PC-3 (cell line): ENCODE data around the gene GPN1. TPM values are rescaled to one million over a fixed set of nuclear protein-coding genes. Genes with fewer than 3 reads are reported as not detected.
A peak's percentile ranks its signal among the peaks of the same experiment; 100 is the strongest.
"Not testable (repeated sequence)": the region's sequence is repeated elsewhere in the genome, so short reads cannot be mapped to it uniquely, and the experiment has no call there.

Experiments used
- ATAC-seq: fragments of 200-7000 bp; cut with Tn5 transposase; 2 replicates; pipeline ENCODE4 v1.9.1; 2020; ENCODE audit warnings: mild to moderate bottlenecking, moderate library complexity
- BruUV-seq: library from RNA; stranded (reverse); fragments of 400-500 nt; replicated peaks from 2 replicates; lab custom pipeline; 2021; lab: Mats Ljungman, UMichigan
- CTCF ChIA-PET: fragments of 300-600 bp; sonication (Branson Sonifier 250); formaldehyde crosslinking; loops from one replicate; lab custom pipeline; 2022; ENCODE audit warnings: antibody characterized with exemption; lab: Charles Lee
- POLR2A ChIA-PET: fragments of 300-600 bp; sonication (Branson Sonifier 250); formaldehyde crosslinking; loops from one replicate; lab custom pipeline; 2022; ENCODE audit warnings: antibody characterized with exemption; ENCODE audit not compliant: unreplicated experiment; lab: Charles Lee
- DNase-seq: peaks from one replicate; pipeline ENCODE4 v3.0.0-alpha.2; 2015
- H2AFZ ChIP-seq: fragments of 300-600 bp; sonication (generic); 2 replicates; pipeline ENCODE4 v1.6.0; 2016; ENCODE audit warnings: antibody characterized with exemption, low read length
- H3F3A ChIP-seq: fragments of 300-600 bp; sonication (generic); one replicate; pipeline ENCODE4 v1.6.0; 2017; ENCODE audit warnings: antibody characterized with exemption, low read length, control low read depth, mild to moderate bottlenecking; ENCODE audit not compliant: unreplicated experiment
- H3K27ac ChIP-seq: fragments of 300-600 bp; sonication (generic); 2 replicates; pipeline ENCODE4 v1.5.1; 2016; ENCODE audit warnings: mild to moderate bottlenecking, low read length
- H3K27me3 ChIP-seq: fragments of 300-600 bp; sonication (generic); 2 replicates; pipeline ENCODE4 v1.6.1; 2016; ENCODE audit warnings: low read length, mixed read lengths
- H3K36me3 ChIP-seq: fragments of 300-600 bp; sonication (generic); 2 replicates; pipeline ENCODE4 v1.6.1; 2016; ENCODE audit warnings: low read depth, mixed run types, low read length, mixed read lengths
- H3K4me1 ChIP-seq: fragments of 300-600 bp; sonication (generic); 2 replicates; pipeline ENCODE4 v1.5.1; 2016; ENCODE audit warnings: low read length; ENCODE audit not compliant: insufficient read depth
- H3K4me2 ChIP-seq: fragments of 300-600 bp; sonication (generic); 2 replicates; pipeline ENCODE4 v1.6.0; 2016; ENCODE audit warnings: low read length
- H3K4me3 ChIP-seq: fragments of 300-600 bp; sonication (generic); 2 replicates; pipeline ENCODE4 v1.5.1; 2016; ENCODE audit warnings: mild to moderate bottlenecking, low read length, mixed read lengths
- H3K79me2 ChIP-seq: fragments of 300-600 bp; sonication (generic); 2 replicates; pipeline ENCODE4 v1.6.1; 2017; ENCODE audit warnings: low read length, mixed read lengths
- H3K9ac ChIP-seq: fragments of 300-600 bp; sonication (generic); 2 replicates; pipeline ENCODE4 v1.6.0; 2016; ENCODE audit warnings: mild to moderate bottlenecking, low read length
- H3K9me2 ChIP-seq: fragments of 300-600 bp; sonication (generic); replicated peaks from 2 replicates; pipeline ENCODE4 v1.6.1; 2016; ENCODE audit warnings: mixed run types, low read length, mixed read lengths
- H3K9me3 ChIP-seq: fragments of 300-600 bp; sonication (generic); 2 replicates; pipeline ENCODE4 v1.6.1; 2016; ENCODE audit warnings: low read length, mixed read lengths
- H4K20me1 ChIP-seq: fragments of 300-600 bp; sonication (generic); 2 replicates; pipeline ENCODE4 v1.6.1; 2016; ENCODE audit warnings: low read length, mixed read lengths
- CTCF ChIP-seq: fragments of 300-600 bp; sonication (generic); conservative IDR thresholded peaks from 2 replicates; pipeline ENCODE4 v1.5.1; 2017; ENCODE audit warnings: antibody characterized with exemption, low read depth, mild to moderate bottlenecking, low read length
- EZH2 ChIP-seq: fragments of 300-600 bp; sonication (generic); IDR thresholded peaks from one replicate; pipeline ENCODE4 v1.6.1; 2017; ENCODE audit warnings: antibody characterized with exemption, mild to moderate bottlenecking, low read length; ENCODE audit not compliant: unreplicated experiment
- EZH2phosphoT487 ChIP-seq: fragments of 300-600 bp; sonication (generic); IDR thresholded peaks from 2 replicates; pipeline ENCODE4 v1.6.1; 2018; ENCODE audit warnings: mild to moderate bottlenecking, antibody characterized with exemption, low read length, borderline replicate concordance
- intact Hi-C: fragments of 100-400 bp; cut with micrococcal nuclease; formaldehyde crosslinking; loops from 2 replicates; pipeline ENCODE4 v1.9.0; 2023
- total RNA-seq: library from RNA; depleted of rRNA; stranded (reverse); fragments of >200 nt; gene quantifications from 2 replicates; pipeline ENCODE4 v1.2.3, GENCODE V29; 2014

GPN1 gene
- total RNA-seq, 1 experiment from 2014 or later, result 46.8 TPM

DNA sequence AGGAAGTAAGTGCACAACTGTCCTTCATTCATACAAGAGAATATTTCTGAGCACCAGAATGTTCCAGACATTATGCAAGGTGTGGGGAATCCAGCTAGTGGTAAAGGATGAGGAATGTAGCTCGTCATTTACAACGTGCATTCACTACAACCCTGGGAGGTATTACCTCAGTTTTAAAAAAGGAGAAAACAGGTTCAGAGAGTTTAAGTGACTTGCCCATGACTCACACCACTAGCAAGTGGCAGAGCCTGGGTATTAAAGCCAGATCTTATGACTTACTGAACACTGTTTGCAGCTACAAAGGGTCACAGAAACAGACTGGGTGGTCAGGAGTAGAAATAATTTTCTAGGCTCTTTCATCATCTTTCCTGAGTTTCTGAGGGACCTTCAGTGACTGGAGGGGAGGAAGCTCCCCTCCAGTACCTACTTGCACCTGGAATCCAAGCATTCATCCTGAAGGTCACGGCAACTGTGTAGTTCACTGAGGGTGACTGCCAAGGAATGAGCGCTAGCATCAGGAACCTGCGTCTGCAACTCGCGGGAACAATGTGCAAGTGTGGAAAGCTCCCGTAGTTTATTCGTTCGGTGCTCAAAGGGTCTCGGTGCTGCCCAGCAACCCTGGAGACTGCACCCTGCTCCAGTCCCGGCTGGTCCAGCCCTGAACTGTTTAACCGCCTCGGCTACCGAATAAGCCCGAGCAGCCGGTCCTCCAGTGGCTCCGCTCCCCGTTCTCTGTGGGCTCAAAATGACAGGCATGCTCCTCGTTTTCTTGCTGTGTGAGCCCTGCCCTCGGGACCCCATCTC lies 685 bp upstream of the GPN1 start:
- Histone ChIP-seq H2AFZ (peak overlapping the region; percentile 90), H3K4me2 (peak overlapping the region; percentile 97), H3K4me1 (peaks cover 25% of the 10 kb centered on the region), H4K20me1 (no peaks in the 10 kb centered on the region), H3K27me3 (no peaks in the 10 kb centered on the region), H3K9ac (peak overlapping the region; percentile 94), H3K27ac (peak overlapping the region; percentile 92), H3K79me2 (peaks cover 35% of the 10 kb centered on the region), H3K9me3 (no peaks in the 10 kb centered on the region), H3K4me3 (peak overlapping the region; percentile 87), H3K9me2 (peaks cover 3% of the 10 kb centered on the region; the same call in 1 of the 2 replicates), H3K36me3 (peaks cover 21% of the 10 kb centered on the region), H3F3A (no peaks in the 10 kb centered on the region)
- BruUV-seq, result TSS peak; percentile 77
- DNase-seq (peak; percentile 94), ATAC-seq (peak; percentile 74)
- intact Hi-C loops, result loop anchor here (1.0 to 2.0 kb wide), 3 partner anchors 77 to 219 kb away; partner anchors contain the start of genes IFT172 and PPM1G
- CTCF ChIA-PET, result interaction anchor here (0.6 to 0.8 kb wide), 2 partner anchors 24 to 55 kb away, joined by 3 to 5 read pairs; no protein-coding TSS in a partner anchor
- TF ChIP-seq EZH2 (no peak), EZH2phosphoT487 (no peak), CTCF (no peak)
- POLR2A ChIA-PET, result interaction anchor here (0.5 to 1.2 kb wide), 4 partner anchors 54 to 203 kb away, joined by 3 to 4 read pairs (median 3); no protein-coding TSS in a partner anchor

DNA sequence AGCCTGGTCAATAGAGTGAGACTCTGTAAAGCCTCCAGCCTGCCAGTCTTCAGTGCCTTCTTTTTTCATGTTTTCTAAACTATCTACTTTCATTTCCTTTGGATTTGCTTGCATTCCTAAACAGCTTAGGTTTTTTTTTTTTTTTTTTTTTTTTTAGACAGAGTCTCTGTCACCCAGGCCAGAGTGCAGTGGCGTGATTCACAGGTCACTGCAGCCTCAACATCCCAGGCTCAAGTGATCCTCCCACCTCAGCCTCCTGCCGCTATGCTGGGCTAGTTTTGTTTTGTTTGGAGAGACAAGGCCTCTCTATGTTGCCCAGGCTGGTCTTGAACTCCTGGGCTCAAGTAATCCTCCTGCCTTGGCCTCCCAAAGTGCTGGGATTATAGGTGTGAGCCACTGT lies 1.4 kb downstream of the GPN1 start:
- POLR2A ChIA-PET, intact Hi-C loops, H3K27ac ChIP-seq, H2AFZ ChIP-seq, H4K20me1 ChIP-seq, H3K4me3 ChIP-seq, DNase-seq, BruUV-seq, H3K4me2 ChIP-seq, CTCF ChIA-PET, ATAC-seq, H3K27me3 ChIP-seq, H3K9ac ChIP-seq, H3K9me3 ChIP-seq, H3F3A ChIP-seq, H3K9me2 ChIP-seq: not testable (repeated sequence)
- H3K4me1 ChIP-seq, result peaks cover 23% of the 10 kb centered on the region
- H3K79me2 ChIP-seq, result peaks cover 35% of the 10 kb centered on the region
- peaks cover 32% of the 10 kb centered on the region for H3K36me3 ChIP-seq

- intact Hi-C loops, result no loop called here
- Histone ChIP-seq H3K27ac (no peak overlapping the region), H3K9me3 (no peaks in the 10 kb centered on the region), H3K9ac (no peak overlapping the region), H3K36me3 (peaks cover 39% of the 10 kb centered on the region), H3K79me2 (peaks cover 31% of the 10 kb centered on the region), H3K4me2 (no peak overlapping the region), H3K9me2 (no peaks in the 10 kb centered on the region), H3K4me3 (no peak overlapping the region), H3K4me1 (peaks cover 25% of the 10 kb centered on the region), H4K20me1 (no peaks in the 10 kb centered on the region), H3K27me3 (no peaks in the 10 kb centered on the region), H2AFZ (no peak overlapping the region), H3F3A (peaks cover 5% of the 10 kb centered on the region)
- CTCF ChIA-PET, result no interaction called here
- TF ChIP-seq EZH2 (no peak), CTCF (no peak), EZH2phosphoT487 (no peak)
- no TSS peak for BruUV-seq
- POLR2A ChIA-PET, result no interaction called here
- no peak for ATAC-seq
- DNase-seq, result no peak
Observed at GRCh38 chr2:27634291-27634690, 5.4 kb downstream of the GPN1 start.
